ENCODE measurements around the gene ERFL. TPM values are rescaled to one million over a fixed set of nuclear protein-coding genes. Genes with fewer than 3 reads are reported as not detected.

Gene ERFL
- total RNA-seq, 1 donor from 2014 or later, result not detected

DNA sequence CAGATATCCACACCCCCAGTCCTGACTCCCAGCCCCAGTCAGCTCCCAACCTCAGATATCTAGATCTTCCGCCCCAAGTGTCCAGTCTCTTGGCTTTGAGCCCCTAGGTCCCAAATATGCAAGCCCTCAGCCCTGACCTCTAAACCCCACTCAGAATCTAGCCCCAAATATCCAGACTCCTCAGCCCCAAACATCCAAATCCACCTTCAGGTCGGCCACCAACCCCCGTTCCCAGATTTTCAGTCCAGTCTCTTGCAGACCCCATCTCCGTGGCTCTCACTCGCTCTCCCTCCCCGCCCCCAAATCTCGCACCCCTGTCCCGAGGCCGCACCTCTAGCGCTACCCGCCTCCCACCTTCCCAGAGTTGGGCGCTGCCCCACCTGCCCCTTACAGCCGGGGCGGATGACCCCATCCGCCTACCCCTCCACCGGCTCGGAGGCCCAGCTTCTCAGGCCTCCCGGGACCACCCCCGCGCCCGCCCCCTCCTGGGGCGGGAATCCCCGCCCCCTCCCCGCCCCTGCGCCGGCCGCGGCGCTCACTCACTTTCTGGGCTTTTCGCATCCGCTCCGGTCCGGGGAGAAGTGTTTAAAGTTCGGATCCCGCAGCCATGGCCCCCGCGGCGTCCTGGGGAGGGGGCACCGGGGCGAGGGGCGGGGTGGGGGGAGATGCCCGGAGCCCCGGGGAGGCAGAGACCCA lies 604 bp downstream of the ERFL start:
- TF ChIP-seq, protein P1, sequence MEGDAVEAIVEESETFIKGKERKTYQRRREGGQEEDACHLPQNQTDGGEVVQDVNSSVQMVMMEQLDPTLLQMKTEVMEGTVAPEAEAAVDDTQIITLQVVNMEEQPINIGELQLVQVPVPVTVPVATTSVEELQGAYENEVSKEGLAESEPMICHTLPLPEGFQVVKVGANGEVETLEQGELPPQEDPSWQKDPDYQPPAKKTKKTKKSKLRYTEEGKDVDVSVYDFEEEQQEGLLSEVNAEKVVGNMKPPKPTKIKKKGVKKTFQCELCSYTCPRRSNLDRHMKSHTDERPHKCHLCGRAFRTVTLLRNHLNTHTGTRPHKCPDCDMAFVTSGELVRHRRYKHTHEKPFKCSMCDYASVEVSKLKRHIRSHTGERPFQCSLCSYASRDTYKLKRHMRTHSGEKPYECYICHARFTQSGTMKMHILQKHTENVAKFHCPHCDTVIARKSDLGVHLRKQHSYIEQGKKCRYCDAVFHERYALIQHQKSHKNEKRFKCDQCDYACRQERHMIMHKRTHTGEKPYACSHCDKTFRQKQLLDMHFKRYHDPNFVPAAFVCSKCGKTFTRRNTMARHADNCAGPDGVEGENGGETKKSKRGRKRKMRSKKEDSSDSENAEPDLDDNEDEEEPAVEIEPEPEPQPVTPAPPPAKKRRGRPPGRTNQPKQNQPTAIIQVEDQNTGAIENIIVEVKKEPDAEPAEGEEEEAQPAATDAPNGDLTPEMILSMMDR (IDR thresholded peaks at IDR 0.05; ENCODE audit: borderline replicate concordance), result no peak

DNA sequence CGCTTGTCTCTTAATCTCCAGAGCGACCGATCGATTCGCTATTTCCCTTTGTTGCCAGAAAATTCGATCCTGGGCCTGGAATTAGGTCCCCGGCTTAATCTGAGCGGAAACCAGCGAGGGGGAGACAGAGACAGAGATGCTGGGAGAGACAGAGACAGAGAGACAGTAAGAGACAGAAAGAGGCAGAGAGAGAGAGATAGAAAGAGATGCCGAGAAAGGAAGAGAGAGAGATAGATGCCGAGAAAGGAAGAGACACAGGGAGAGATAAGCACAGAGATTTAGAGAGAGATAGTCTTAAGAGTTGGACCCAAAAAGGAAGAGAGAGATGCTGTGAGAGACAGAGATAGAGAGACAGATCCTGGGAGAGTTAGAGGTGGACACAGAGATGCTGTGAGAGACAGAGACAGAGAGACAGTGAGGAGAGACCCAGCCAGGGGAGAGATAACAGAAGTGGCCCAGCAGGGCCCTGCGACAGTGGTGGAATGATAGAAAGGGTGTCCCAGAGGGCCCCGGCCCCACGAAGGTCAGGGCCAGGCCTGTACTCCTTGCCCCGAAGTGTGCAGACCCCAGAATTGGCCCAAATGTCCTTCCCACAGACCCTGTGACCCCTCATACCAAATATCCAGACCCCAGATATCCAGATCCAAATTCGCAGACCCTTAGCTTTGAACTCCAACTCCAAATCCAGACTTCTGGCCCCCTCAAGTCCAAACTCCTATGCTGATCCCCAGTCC lies 1.3 kb downstream of the ERFL start:
- H3K27ac ChIP-seq (replicated peaks), result no peak overlapping the region
- intact Hi-C loops (cut with micrococcal nuclease), result no loop called here
- peaks cover 98% of the 10 kb centered on the region for H3K27me3 ChIP-seq (ENCODE audit: low read depth)
- H3K36me3 ChIP-seq, result no peaks in the 10 kb centered on the region
- TF ChIP-seq, protein P1 (IDR thresholded peaks at IDR 0.05; ENCODE audit: borderline replicate concordance), result no peak
- DNase-seq, result no peak
- no peak overlapping the region for H3K4me3 ChIP-seq
- H3K4me1 ChIP-seq, result peaks cover 19% of the 10 kb centered on the region
- H3K9me3 ChIP-seq (replicated peaks), result no peaks in the 10 kb centered on the region

More for the DNA sequence above, 604 bp downstream of the ERFL start:
- H3K9me3 ChIP-seq (replicated peaks), result no peaks in the 10 kb centered on the region
- H3K4me3 ChIP-seq, result peak overlapping the region; percentile 63
- peaks cover 19% of the 10 kb centered on the region for H3K4me1 ChIP-seq
- DNase-seq, result no peak
- intact Hi-C loops (cut with micrococcal nuclease), result no loop called here
- H3K36me3 ChIP-seq, result no peaks in the 10 kb centered on the region
- peaks cover 98% of the 10 kb centered on the region for H3K27me3 ChIP-seq (ENCODE audit: low read depth)
- H3K27ac ChIP-seq (replicated peaks), result no peak overlapping the region

DNA sequence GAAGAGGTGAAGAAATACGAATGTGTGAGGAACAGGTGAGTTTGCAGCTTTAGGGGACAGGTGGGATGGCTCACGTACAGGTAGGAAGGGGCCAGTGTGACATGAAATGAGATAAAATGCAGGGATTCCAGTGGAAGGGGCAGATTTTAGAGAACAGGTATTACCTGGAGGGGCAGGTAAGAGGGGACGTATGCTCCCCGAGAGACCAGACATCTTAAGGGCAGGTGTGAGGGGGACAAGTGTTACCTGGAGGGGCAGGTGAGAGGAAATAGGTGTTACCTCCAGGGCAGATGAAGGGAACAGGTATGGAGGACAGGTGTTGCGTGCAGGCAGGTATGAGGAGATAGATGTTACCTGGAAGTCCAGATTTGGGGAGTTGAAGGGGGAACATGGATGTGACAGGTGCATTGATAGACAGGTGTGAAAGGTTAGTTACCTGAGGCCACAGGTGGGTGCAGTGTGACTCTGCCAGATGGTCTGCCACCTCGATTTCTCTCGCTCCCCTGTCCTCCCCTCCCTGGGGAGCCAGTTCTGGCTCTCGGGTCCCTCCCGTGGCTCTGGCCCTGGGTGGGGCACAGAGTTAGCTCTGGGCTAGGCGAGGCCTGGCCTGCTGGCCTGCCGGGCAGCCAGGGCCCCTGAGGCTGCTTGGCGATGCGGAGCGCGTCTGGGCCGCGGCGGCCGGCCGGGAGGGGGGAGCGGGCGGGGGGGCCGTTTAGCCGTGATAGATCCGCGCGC lies 2.1 kb downstream of the ERFL start:
- Histone ChIP-seq H3K27me3 (ENCODE audit: low read depth) (peaks cover 98% of the 10 kb centered on the region), H3K36me3 (no peaks in the 10 kb centered on the region), H3K9me3 (replicated peaks) (no peaks in the 10 kb centered on the region), H3K4me1 (peaks cover 19% of the 10 kb centered on the region), H3K27ac (replicated peaks) (no peak overlapping the region), H3K4me3 (no peak overlapping the region)
- no peak for DNase-seq
- TF ChIP-seq, protein P1 (IDR thresholded peaks at IDR 0.05; ENCODE audit: borderline replicate concordance), result no peak
- intact Hi-C loops (cut with micrococcal nuclease), result no loop called here

DNA sequence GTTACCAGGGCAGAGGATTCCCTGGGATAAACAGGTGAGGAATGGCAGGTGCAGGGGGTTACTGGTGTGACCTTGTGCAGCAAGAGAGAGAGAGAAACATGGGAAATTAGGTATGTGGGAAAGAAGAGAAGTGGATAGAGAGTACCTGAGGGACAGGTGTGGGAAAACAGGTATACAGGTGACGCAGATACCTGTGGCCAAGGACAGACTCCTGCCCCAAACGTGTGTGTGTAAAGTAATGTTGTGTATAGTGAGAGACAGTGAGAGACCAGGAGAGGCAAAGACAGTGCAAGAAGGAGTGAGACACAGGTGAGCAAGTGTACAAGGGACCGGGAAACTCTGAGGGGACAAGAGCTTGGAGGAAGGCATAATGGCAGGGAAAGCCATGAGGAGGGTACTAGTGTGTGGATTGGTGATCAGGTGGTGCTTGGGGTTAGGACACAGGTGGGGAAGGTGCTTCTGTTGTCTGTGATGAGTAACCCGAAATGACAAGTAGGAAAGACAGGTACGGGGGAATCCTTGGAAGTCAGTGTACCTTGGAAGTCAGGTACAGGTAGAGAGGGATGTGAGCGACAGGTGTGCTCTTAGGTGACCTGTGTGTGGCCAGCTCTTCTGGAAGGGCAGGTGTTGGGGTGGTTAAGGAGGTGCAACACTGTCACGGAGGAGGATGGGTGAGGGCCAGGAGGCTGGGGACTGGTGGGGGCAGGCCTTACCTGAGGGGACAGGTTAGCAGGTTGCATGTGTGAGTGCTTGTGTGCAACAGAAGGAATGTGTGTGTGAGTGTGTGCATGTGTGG lies 2.8 kb downstream of the ERFL start:
- Histone ChIP-seq H3K4me1 (peaks cover 19% of the 10 kb centered on the region), H3K4me3 (no peak overlapping the region), H3K27me3 (ENCODE audit: low read depth) (peaks cover 98% of the 10 kb centered on the region), H3K9me3 (replicated peaks) (no peaks in the 10 kb centered on the region), H3K36me3 (no peaks in the 10 kb centered on the region), H3K27ac (replicated peaks) (no peak overlapping the region)
- intact Hi-C loops (cut with micrococcal nuclease), result no loop called here
- DNase-seq, result no peak
- TF ChIP-seq, protein P1 (IDR thresholded peaks at IDR 0.05; ENCODE audit: borderline replicate concordance), result no peak
